Neutrophil (primary cell): ENCODE data around the gene RFC4.
A peak's percentile ranks its signal among the peaks of the same experiment; 100 is the strongest.

Source experiments
- H3K27ac ChIP-seq: fragments of 200-600 bp; sonication (generic); 2 replicates; pipeline ENCODE4 v1.5.1; 2016; ENCODE audit warnings: mild to moderate bottlenecking, moderate library complexity
- H3K27me3 ChIP-seq: fragments of 200-600 bp; sonication (generic); 2 replicates; pipeline ENCODE4 v1.6.0; 2016; ENCODE audit warnings: mild to moderate bottlenecking
- H3K36me3 ChIP-seq: fragments of 200-600 bp; sonication (generic); 2 replicates; pipeline ENCODE4 v1.5.1; 2017
- H3K4me1 ChIP-seq, 2 experiments: fragments of 200-600 bp in 1 of 2; sonication (generic) in 1 of 2; 1 replicate in 1 of 2; 2 replicates in 1 of 2; pipeline versions ENCODE4 v1.5.1 to v1.6.1; 2013 to 2016; ENCODE audit warnings: low read depth in 1 of 2, low read length in 1 of 2, mild to moderate bottlenecking in 1 of 2, moderate library complexity in 1 of 2; ENCODE audit not compliant: control insufficient read depth in 1 of 2, insufficient read depth in 1 of 2
- H3K4me3 ChIP-seq, 2 experiments: fragments of 200-600 bp in 1 of 2; sonication (generic) in 1 of 2; 1 replicate in 1 of 2; 2 replicates in 1 of 2; pipeline ENCODE4 v1.5.1; 2013 to 2016; ENCODE audit warnings: low read depth in 1 of 2, low read length in 1 of 2, mild to moderate bottlenecking in 1 of 2, moderate library complexity in 1 of 2
- H3K9me3 ChIP-seq: fragments of 200-600 bp; sonication (generic); 2 replicates; pipeline ENCODE4 v1.5.1; 2016
- CTCF ChIP-seq: fragments of 200-600 bp; sonication (generic); IDR thresholded peaks from 2 replicates; pipeline ENCODE4 v1.5.1; 2016; ENCODE audit warnings: antibody characterized with exemption

RFC4 gene

GRCh38 chr3:186772701-186773417, 33.4 kb downstream of the RFC4 start:
- TF ChIP-seq CTCF = no peak
- peaks cover 28% of the 10 kb centered on the region for H3K27me3 ChIP-seq
- H3K4me3 ChIP-seq = peak overlapping the region; percentile 54 to 55
- no peak overlapping the region for H3K27ac ChIP-seq
- peaks cover 12 to 14% of the 10 kb centered on the region in 2 experiments for H3K4me1 ChIP-seq
- no peaks in the 10 kb centered on the region for H3K36me3 ChIP-seq
- no peaks in the 10 kb centered on the region for H3K9me3 ChIP-seq

- H3K36me3 ChIP-seq = no peaks in the 10 kb centered on the region
- peaks cover 12 to 14% of the 10 kb centered on the region in 2 experiments for H3K4me1 ChIP-seq
- no peaks in the 10 kb centered on the region for H3K9me3 ChIP-seq
- H3K27ac ChIP-seq = no peak overlapping the region
- H3K27me3 ChIP-seq = peaks cover 28% of the 10 kb centered on the region
- no peak for TF ChIP-seq CTCF
- peak overlapping the region; percentile 54 to 55 for H3K4me3 ChIP-seq
Observed at GRCh38 chr3:186772281-186772694, 34.0 kb downstream of the RFC4 start.

- H3K4me1 ChIP-seq = no peaks in the 10 kb centered on the region
- H3K27ac ChIP-seq = no peak overlapping the region
- no peaks in the 10 kb centered on the region for H3K9me3 ChIP-seq
- no peaks in the 10 kb centered on the region for H3K36me3 ChIP-seq
- H3K4me3 ChIP-seq = no peak overlapping the region
- no peaks in the 10 kb centered on the region for H3K27me3 ChIP-seq
- no peak for TF ChIP-seq CTCF
Observed at GRCh38 chr3:186760897-186761447, 45.3 kb downstream of the RFC4 start.

- no peak for TF ChIP-seq CTCF
- no peaks in the 10 kb centered on the region for H3K4me1 ChIP-seq
- no peaks in the 10 kb centered on the region for H3K9me3 ChIP-seq
- H3K27ac ChIP-seq = no peak overlapping the region
- no peak overlapping the region for H3K4me3 ChIP-seq
- no peaks in the 10 kb centered on the region for H3K27me3 ChIP-seq
- no peaks in the 10 kb centered on the region for H3K36me3 ChIP-seq
Observed at GRCh38 chr3:186760141-186760833, 46.0 kb downstream of the RFC4 start.

- Histone ChIP-seq H3K4me1 (no peaks in the 10 kb centered on the region), H3K9me3 (no peaks in the 10 kb centered on the region), H3K27me3 (no peaks in the 10 kb centered on the region), H3K27ac (no peak overlapping the region), H3K36me3 (no peaks in the 10 kb centered on the region), H3K4me3 (no peak overlapping the region)
- TF ChIP-seq CTCF = no peak
Observed at GRCh38 chr3:186759231-186759930, 46.9 kb downstream of the RFC4 start.
